Epithelial cell of esophagus (primary cell): ENCODE data around the gene GALNT1.
A peak's percentile ranks its signal among the peaks of the same experiment; 100 is the strongest.

Source experiments
- DNase-seq: peaks from one replicate; pipeline ENCODE4 v3.0.0; 2010; ENCODE audit warnings: low read depth
- H3K4me3 ChIP-seq: 2 replicates; pipeline ENCODE4 v1.5.1; 2011; ENCODE audit warnings: mild to moderate bottlenecking, low read length, control low read depth
- TF ChIP-seq, protein P1 (sequence below): IDR thresholded peaks from 2 replicates; pipeline ENCODE4 v1.5.1; 2011; ENCODE audit warnings: low read depth, mild to moderate bottlenecking, low read length, control low read depth, inconsistent platforms; ENCODE audit not compliant: insufficient read depth; ENCODE audit errors: missing control alignments

Gene GALNT1

DNA sequence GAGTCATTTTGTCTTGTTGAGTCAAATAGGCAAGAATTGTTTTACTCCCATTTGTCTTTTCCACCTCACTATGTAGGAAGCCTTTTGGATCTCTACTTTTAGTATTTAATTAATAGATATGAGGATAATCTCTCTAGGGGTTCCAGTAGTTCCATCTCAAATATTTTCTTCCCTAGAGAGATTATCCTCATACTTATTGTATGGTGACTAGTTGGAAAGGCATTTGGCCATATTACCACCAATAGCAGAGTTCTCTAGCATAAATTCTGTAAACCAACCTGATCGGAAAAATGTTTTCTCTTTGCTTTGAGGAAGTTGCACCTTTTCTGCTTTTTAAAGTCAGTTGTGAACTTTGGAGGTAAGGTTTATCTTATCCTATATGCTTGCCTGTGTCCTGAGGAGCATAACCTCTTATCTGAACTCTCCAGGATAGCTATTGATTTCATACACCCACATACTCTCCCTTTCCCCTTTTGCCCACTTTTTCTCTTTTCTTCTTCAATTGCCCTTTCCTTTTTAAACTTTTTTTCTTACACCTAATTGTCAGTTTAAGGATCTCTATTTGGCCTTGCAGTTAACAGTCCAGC, 100.8 kb downstream of the GALNT1 start:
- H3K4me3 ChIP-seq = no peak overlapping the region
- TF ChIP-seq, protein P1, sequence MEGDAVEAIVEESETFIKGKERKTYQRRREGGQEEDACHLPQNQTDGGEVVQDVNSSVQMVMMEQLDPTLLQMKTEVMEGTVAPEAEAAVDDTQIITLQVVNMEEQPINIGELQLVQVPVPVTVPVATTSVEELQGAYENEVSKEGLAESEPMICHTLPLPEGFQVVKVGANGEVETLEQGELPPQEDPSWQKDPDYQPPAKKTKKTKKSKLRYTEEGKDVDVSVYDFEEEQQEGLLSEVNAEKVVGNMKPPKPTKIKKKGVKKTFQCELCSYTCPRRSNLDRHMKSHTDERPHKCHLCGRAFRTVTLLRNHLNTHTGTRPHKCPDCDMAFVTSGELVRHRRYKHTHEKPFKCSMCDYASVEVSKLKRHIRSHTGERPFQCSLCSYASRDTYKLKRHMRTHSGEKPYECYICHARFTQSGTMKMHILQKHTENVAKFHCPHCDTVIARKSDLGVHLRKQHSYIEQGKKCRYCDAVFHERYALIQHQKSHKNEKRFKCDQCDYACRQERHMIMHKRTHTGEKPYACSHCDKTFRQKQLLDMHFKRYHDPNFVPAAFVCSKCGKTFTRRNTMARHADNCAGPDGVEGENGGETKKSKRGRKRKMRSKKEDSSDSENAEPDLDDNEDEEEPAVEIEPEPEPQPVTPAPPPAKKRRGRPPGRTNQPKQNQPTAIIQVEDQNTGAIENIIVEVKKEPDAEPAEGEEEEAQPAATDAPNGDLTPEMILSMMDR = no peak
- no peak for DNase-seq

DNA sequence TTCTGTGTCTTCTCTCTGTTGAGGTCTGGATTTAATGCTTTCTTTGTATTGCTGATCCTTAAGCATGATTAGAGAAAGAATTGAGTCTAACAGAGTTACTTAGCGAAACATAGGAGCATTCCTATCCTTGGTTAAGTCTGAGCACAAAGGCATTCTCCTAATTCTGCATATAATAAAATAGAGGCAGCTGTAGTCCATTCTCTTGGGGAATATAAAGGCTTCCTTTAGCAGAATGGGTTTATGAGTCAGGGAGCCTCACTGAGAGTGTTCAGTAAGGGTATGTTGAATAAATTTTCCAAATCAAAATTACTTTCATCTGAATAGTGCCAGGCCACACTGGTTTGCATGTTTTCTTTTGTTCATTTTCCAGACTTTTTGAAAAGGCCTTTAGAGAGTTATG, 101.5 kb downstream of the GALNT1 start:
- TF ChIP-seq, protein P1 = no peak
- DNase-seq = no peak
- no peak overlapping the region for H3K4me3 ChIP-seq

DNA sequence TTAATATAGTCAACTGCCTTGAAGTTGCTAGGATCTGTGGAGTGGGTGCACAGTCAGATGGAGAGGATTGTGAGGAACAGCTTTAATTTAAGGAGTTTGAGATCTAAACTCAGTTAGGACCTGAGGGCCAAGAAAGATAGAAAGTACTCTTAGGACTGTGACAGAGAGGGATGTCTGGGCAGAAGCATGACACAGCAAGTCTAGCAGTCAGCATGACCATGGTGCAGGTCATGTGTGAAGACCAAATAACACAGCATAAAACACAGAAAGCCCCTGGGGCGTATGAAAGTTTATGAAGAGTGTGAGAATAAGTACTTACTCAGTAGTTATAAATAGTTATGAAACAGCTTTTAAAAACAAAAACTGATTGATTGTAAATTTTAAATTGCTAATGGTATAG, 107.2 kb downstream of the GALNT1 start:
- no peak overlapping the region for H3K4me3 ChIP-seq
- DNase-seq = peak; percentile 71
- TF ChIP-seq, protein P1 = no peak

DNA sequence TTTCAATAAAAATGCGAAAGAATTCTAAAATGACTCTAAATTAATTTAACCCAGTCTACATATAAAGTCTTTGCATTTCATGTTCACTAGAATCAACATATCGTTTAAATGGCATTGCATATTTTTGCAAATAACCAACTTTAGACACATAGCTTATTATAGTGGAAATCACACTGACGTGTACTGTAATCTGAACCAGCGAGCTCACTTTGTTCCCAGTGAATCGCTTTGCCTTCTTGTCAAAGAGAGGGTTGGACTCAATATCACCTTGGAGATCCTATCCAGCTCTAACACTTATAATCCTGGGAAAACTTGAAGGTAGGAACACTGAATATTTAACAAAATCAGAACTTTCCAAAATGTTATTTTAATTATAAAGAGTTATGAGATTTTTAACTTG, 108.2 kb downstream of the GALNT1 start:
- TF ChIP-seq, protein P1 = no peak
- no peak for DNase-seq
- H3K4me3 ChIP-seq = no peak overlapping the region

DNA sequence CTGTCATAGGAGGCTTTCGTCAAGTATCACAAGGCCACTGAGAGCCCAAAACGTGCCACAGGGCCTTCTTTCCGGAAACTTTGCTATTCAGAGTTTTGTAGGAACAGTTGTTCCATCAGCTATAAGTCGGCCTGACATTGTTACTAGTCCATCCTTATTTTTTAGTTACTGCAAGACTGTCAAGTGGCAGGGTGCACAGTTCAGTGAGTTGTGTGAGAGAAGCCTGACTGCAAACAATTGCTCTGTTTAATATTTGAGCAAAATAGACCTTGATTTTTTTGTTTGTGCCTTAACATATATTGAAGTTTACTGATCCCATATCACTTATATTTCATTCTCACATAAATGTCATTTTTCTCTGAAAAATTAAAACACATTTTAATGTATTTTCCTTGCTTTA, 110.1 kb downstream of the GALNT1 start:
- H3K4me3 ChIP-seq = no peak overlapping the region
- TF ChIP-seq, protein P1 = no peak
- DNase-seq = no peak

DNA sequence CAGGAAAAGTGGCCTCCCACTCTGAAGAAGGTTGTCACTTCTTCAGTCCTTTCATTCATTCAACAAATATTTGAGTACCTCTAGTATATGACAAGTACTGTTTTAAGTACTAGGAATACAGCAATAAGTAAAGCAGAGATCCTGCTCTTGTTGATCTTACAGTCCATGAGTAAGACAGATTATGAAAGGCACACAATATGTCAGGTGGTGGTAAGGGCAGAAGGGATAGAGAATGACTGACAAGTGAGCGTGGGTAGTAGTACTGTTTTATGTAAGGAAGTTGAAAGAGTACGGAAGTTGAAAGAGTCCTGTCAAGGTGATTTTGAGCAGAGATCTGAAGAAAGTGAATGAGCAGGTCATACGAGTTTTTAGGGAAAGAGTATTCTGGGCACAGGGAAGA, 111.3 kb downstream of the GALNT1 start:
- H3K4me3 ChIP-seq = no peak overlapping the region
- TF ChIP-seq, protein P1 = no peak
- DNase-seq = peak; percentile 6

DNA sequence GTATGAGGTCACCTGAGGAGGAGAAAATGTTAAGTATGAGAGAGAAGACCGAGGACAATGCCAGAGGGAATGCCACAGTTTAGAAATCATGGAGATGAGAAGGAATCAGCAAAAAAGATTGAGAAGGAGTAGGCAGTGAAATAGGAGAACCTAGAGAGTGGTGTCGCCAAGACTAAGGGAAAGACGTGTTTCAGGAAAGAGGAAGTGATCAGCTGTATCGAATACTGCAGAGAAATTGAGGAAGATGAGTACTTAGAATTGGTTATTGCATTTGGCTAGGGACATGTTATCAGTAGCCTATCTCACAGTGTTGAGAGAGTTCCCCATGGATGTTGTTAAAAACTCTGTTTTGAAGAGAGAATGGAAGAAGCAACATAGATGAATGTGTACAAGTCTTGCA, 112.3 kb downstream of the GALNT1 start:
- no peak for DNase-seq
- H3K4me3 ChIP-seq = no peak overlapping the region
- TF ChIP-seq, protein P1 = no peak
